T-cell (primary cell): Measurements from ENCODE around the gene CCDC70. TPM values are rescaled to one million over a fixed set of nuclear protein-coding genes. Genes with fewer than 3 reads are reported as not detected.

Experiments
- ATAC-seq, 4 experiments: fragments of 200-7000 bp in 3 of 4; fragments of 150-1000 bp in 1 of 4; cut with Tn5 transposase; replicated peaks in 1 of 4; 1 replicate in 3 of 4; 2 replicates in 1 of 4; pipeline ENCODE4 v1.10.0; 2021; ENCODE audit warnings: moderate library complexity in 3 of 4, mild to moderate bottlenecking in 2 of 4, moderate number of reproducible peaks in 1 of 4
- CTCF ChIA-PET, 2 donors: fragments of 300-600 bp; sonication (Branson Sonifier 250); formaldehyde crosslinking; loops; one replicate each; lab custom pipeline; 2022; ENCODE audit warnings: antibody characterized with exemption in 2 of 2; lab: Charles Lee
- POLR2A ChIA-PET, 2 donors: fragments of 300-600 bp; sonication (Branson Sonifier 250); formaldehyde crosslinking; loops; one replicate each; lab custom pipeline; 2022; ENCODE audit warnings: antibody characterized with exemption in 2 of 2; lab: Charles Lee
- DNase-seq, 35 experiments: peaks; one replicate each; pipeline versions ENCODE4 v3.0.0 to v3.0.0-alpha.2; 2013 to 2023
- H3K27ac ChIP-seq: one replicate; pipeline ENCODE4 v1.5.1; 2013; ENCODE audit warnings: low read length
- H3K27me3 ChIP-seq, 2 experiments: replicated peaks in 1 of 2; 1 replicate in 1 of 2; 2 replicates in 1 of 2; pipeline versions ENCODE4 v1.6.1 to v1.7.0; 2013; ENCODE audit warnings: low read length in 1 of 2, mixed read lengths in 1 of 2; ENCODE audit not compliant: control insufficient read depth in 2 of 2, insufficient read depth in 2 of 2; ENCODE audit errors: extremely low read depth in 1 of 2
- H3K36me3 ChIP-seq, 2 donors: 1 replicate in 1 of 2; 2 replicates in 1 of 2; pipeline versions ENCODE4 v1.6.1 to v1.7.0; 2013; ENCODE audit warnings: low read length in 1 of 2; ENCODE audit not compliant: control insufficient read depth in 2 of 2, insufficient read depth in 1 of 2; ENCODE audit errors: extremely low read depth in 1 of 2
- H3K4me1 ChIP-seq, 2 experiments: 1 replicate in 1 of 2; 2 replicates in 1 of 2; pipeline versions ENCODE4 v1.6.1 to v1.7.0; 2013; ENCODE audit warnings: low read length in 2 of 2, mixed read lengths in 1 of 2; ENCODE audit not compliant: insufficient read depth in 2 of 2, control insufficient read depth in 1 of 2; ENCODE audit errors: extremely low read depth in 1 of 2
- H3K4me3 ChIP-seq, 2 donors: 1 replicate in 1 of 2; 2 replicates in 1 of 2; pipeline versions ENCODE4 v1.5.1 to v1.7.0; 2013; ENCODE audit warnings: mild to moderate bottlenecking in 2 of 2, low read length in 1 of 2, moderate library complexity in 1 of 2; ENCODE audit not compliant: control insufficient read depth in 1 of 2; ENCODE audit errors: extremely low read depth in 1 of 2
- H3K9me3 ChIP-seq: 2 replicates; pipeline ENCODE4 v1.7.0; 2013
- H3K27ac Mint-ChIP-seq, 2 donors: one replicate each; pipeline ENCODE4 v1.8.0; 2020 to 2021; ENCODE audit warnings: mild to moderate bottlenecking in 2 of 2, mixed read lengths in 2 of 2
- H3K27me3 Mint-ChIP-seq, 2 donors: one replicate each; pipeline ENCODE4 v1.8.0; 2021 to 2022; ENCODE audit warnings: mixed read lengths in 2 of 2
- H3K36me3 Mint-ChIP-seq: one replicate; pipeline ENCODE4 v1.8.0; 2021; ENCODE audit warnings: mixed read lengths
- H3K4me1 Mint-ChIP-seq, 3 donors: one replicate each; pipeline ENCODE4 v1.8.0; 2020 to 2022; ENCODE audit warnings: mixed read lengths in 3 of 3, mild to moderate bottlenecking in 1 of 3
- H3K4me3 Mint-ChIP-seq, 3 donors: one replicate each; pipeline ENCODE4 v1.8.0; 2020 to 2022; ENCODE audit warnings: mild to moderate bottlenecking in 3 of 3, mixed read lengths in 3 of 3, moderate library complexity in 3 of 3
- H3K9me3 Mint-ChIP-seq, 3 donors: one replicate each; pipeline ENCODE4 v1.8.0; 2020 to 2022; ENCODE audit warnings: mixed read lengths in 3 of 3
- WGBS: methylation state at CpG from one replicate; pipeline ENCODE4 v1.1.5; 2013; ENCODE audit warnings: missing lambda C conversion rate; ENCODE audit not compliant: insufficient coverage; 5-methylcytosine and 5-hydroxymethylcytosine counted together
- total RNA-seq, 35 experiments: library from RNA in 6 of 35; stranded (reverse) in 6 of 35; fragments of 120-200 nt in 1 of 35; gene quantifications; one replicate each; pipeline versions ENCODE4 v1.2.1 to v1.2.4 and lab custom pipeline; 2013 to 2026

CCDC70 gene
- total RNA-seq, 5 donors from 2014 or later (not counting 1 experiment from before 2014, with no cell fraction given) = not detected

GRCh38 chr13:51856998-51857397, 4.8 kb upstream of the CCDC70 start:
- no peaks in the 10 kb centered on the region for H3K36me3 ChIP-seq
- no peak overlapping the region for H3K27ac Mint-ChIP-seq
- H3K4me1 Mint-ChIP-seq = no peaks in the 10 kb centered on the region
- WGBS = no CpG with 5 or more reads among the region's 1 CpG
- ChIA-PET POLR2A (no interaction called here), CTCF (no interaction called here)
- DNase-seq (no peak), ATAC-seq (no peak)
- peaks cover 0 to 5% of the 10 kb centered on the region in 2 experiments for H3K27me3 ChIP-seq
- H3K27ac ChIP-seq = no peak overlapping the region
- H3K4me3 ChIP-seq = no peak overlapping the region
- H3K9me3 ChIP-seq = no peaks in the 10 kb centered on the region
- no peaks in the 10 kb centered on the region for H3K4me1 ChIP-seq
- H3K36me3 Mint-ChIP-seq = no peaks in the 10 kb centered on the region
- no peaks in the 10 kb centered on the region for H3K9me3 Mint-ChIP-seq
- H3K27me3 Mint-ChIP-seq = peaks cover 0 to 11% of the 10 kb centered on the region in 2 donors
- H3K4me3 Mint-ChIP-seq = no peak overlapping the region

- Histone ChIP-seq H3K4me1 (no peaks in the 10 kb centered on the region), H3K9me3 (no peaks in the 10 kb centered on the region), H3K27ac (no peak overlapping the region), H3K4me3 (no peak overlapping the region), H3K27me3 (no peaks in the 10 kb centered on the region), H3K36me3 (no peaks in the 10 kb centered on the region)
- CTCF ChIA-PET = interaction anchor here (0.6 to 0.7 kb wide), 2 partner anchors 12 to 51 kb away, joined by 3 read pairs; no protein-coding TSS in a partner anchor
- Mint-ChIP-seq H3K36me3 (no peaks in the 10 kb centered on the region), H3K4me3 (no peak overlapping the region), H3K4me1 (peaks cover 4 to 11% (median 7%) of the 10 kb centered on the region in 3 donors), H3K27ac (no peak overlapping the region), H3K27me3 (peaks cover 0 to 6% of the 10 kb centered on the region in 2 donors), H3K9me3 (no peaks in the 10 kb centered on the region)
- DNase-seq (no peak), ATAC-seq (no peak)
- POLR2A ChIA-PET = interaction anchor here in 1 of 2 donors (0.6 kb wide), 1 partner anchor 1261 kb away, joined by 5 read pairs; no protein-coding TSS in a partner anchor
- 80% methylated on average over 1 of the region's 11 CpGs for WGBS
Observed at GRCh38 chr13:51858433-51859247, 3.1 kb upstream of the CCDC70 start.

- H3K36me3 ChIP-seq = no peaks in the 10 kb centered on the region
- DNase-seq (peak in 6 of 35 experiments; percentile 2 to 20 (median 10)), ATAC-seq (peak in 1 of 4 experiments; percentile 44)
- H3K27me3 Mint-ChIP-seq = peaks cover 2 to 4% of the 10 kb centered on the region in 2 donors
- H3K4me1 ChIP-seq = no peaks in the 10 kb centered on the region
- no peak overlapping the region for H3K27ac ChIP-seq
- H3K27me3 ChIP-seq = peaks cover 0 to 9% of the 10 kb centered on the region in 2 experiments
- peaks cover 4 to 11% (median 7%) of the 10 kb centered on the region in 3 donors for H3K4me1 Mint-ChIP-seq
- H3K4me3 ChIP-seq = no peak overlapping the region
- H3K9me3 Mint-ChIP-seq = no peaks in the 10 kb centered on the region
- ChIA-PET CTCF (no interaction called here), POLR2A (no interaction called here)
- no peak overlapping the region for H3K4me3 Mint-ChIP-seq
- no peaks in the 10 kb centered on the region for H3K9me3 ChIP-seq
- no peaks in the 10 kb centered on the region for H3K36me3 Mint-ChIP-seq
- H3K27ac Mint-ChIP-seq = no peak overlapping the region
- WGBS = 36% methylated on average over 6 of the region's 7 CpGs
Observed at GRCh38 chr13:51862957-51863356, 1.2 kb downstream of the CCDC70 start.

GRCh38 chr13:51865838-51866237, 4.1 kb downstream of the CCDC70 start:
- CTCF ChIA-PET = no interaction called here
- DNase-seq (no peak), ATAC-seq (no peak)
- Histone ChIP-seq H3K9me3 (no peaks in the 10 kb centered on the region), H3K27me3 (peaks cover 0 to 9% of the 10 kb centered on the region in 2 experiments), H3K4me3 (no peak overlapping the region), H3K4me1 (no peaks in the 10 kb centered on the region), H3K27ac (no peak overlapping the region), H3K36me3 (no peaks in the 10 kb centered on the region)
- Mint-ChIP-seq H3K9me3 (no peaks in the 10 kb centered on the region), H3K27me3 (peaks cover 8% of the 10 kb centered on the region in 2 donors), H3K4me3 (no peak overlapping the region), H3K4me1 (peaks cover 4 to 11% (median 7%) of the 10 kb centered on the region in 3 donors), H3K27ac (no peak overlapping the region), H3K36me3 (no peaks in the 10 kb centered on the region)
- WGBS = 83% methylated on average over 7 of the region's 7 CpGs
- POLR2A ChIA-PET = no interaction called here

GRCh38 chr13:51867062-51867461, 5.3 kb downstream of the CCDC70 start:
- Mint-ChIP-seq H3K4me3 (no peak overlapping the region), H3K36me3 (no peaks in the 10 kb centered on the region), H3K27ac (no peak overlapping the region), H3K27me3 (peaks cover 8% of the 10 kb centered on the region in 2 donors), H3K9me3 (no peaks in the 10 kb centered on the region), H3K4me1 (peaks cover 4 to 11% (median 7%) of the 10 kb centered on the region in 3 donors)
- H3K4me3 ChIP-seq = no peak overlapping the region
- H3K27ac ChIP-seq = no peak overlapping the region
- no peaks in the 10 kb centered on the region for H3K36me3 ChIP-seq
- 63% methylated on average over 1 of the region's 4 CpGs for WGBS
- no peaks in the 10 kb centered on the region for H3K4me1 ChIP-seq
- POLR2A ChIA-PET = no interaction called here
- DNase-seq = no peak
- CTCF ChIA-PET = no interaction called here
- peaks cover 0 to 9% of the 10 kb centered on the region in 2 experiments for H3K27me3 ChIP-seq
- H3K9me3 ChIP-seq = no peaks in the 10 kb centered on the region
- no peak for ATAC-seq

GRCh38 chr13:51869916-51870315, 8.1 kb downstream of the CCDC70 start:
- no peak overlapping the region for H3K27ac ChIP-seq
- peaks cover 6 to 8% of the 10 kb centered on the region in 2 donors for H3K27me3 Mint-ChIP-seq
- no peaks in the 10 kb centered on the region for H3K36me3 ChIP-seq
- peaks cover 0 to 9% of the 10 kb centered on the region in 2 experiments for H3K27me3 ChIP-seq
- no peaks in the 10 kb centered on the region for H3K9me3 ChIP-seq
- no peak overlapping the region for H3K27ac Mint-ChIP-seq
- no peaks in the 10 kb centered on the region for H3K36me3 Mint-ChIP-seq
- no peak for ATAC-seq
- DNase-seq = no peak
- WGBS = no CpG with 5 or more reads among the region's 6 CpGs
- no peak overlapping the region for H3K4me3 Mint-ChIP-seq
- H3K4me3 ChIP-seq = no peak overlapping the region
- no peaks in the 10 kb centered on the region for H3K4me1 ChIP-seq
- no peaks in the 10 kb centered on the region for H3K4me1 Mint-ChIP-seq
- ChIA-PET POLR2A (interaction anchor here in 1 of 2 donors (0.6 kb wide), 1 partner anchor 426 kb away, joined by 4 read pairs; no protein-coding TSS in a partner anchor), CTCF (no interaction called here)
- no peaks in the 10 kb centered on the region for H3K9me3 Mint-ChIP-seq
